Measurements from ENCODE around the gene TSFM. TPM values are rescaled to one million over a fixed set of nuclear protein-coding genes. Genes with fewer than 3 reads are reported as not detected.

Gene TSFM
- total RNA-seq, result 10 to 100 TPM; 25.6 to 27.8 TPM

GRCh38 chr12:57782608-57783465 lies at the start of gene TSFM:
Gene TSFM (plus strand): TSS chr12:57782787. CDS start chr12:57782802, 15 bp downstream.

GRCh38 chr12:57738661-57739237 lies 43.8 kb upstream of the TSFM start, which contains the start of gene AGAP2:
Gene AGAP2 (minus strand): TSS chr12:57738742. CDS start chr12:57738246, 496 bp downstream.

GRCh38 chr12:57744777-57745484 lies 37.7 kb upstream of the TSFM start, which contains the start of gene TSPAN31:
Gene TSPAN31 (plus strand): TSS chr12:57745039. CDS start chr12:57745155, 116 bp downstream.

GRCh38 chr12:57751788-57752667 lies 30.6 kb upstream of the TSFM start, which contains the start of gene CDK4:
Gene CDK4 (minus strand): TSS chr12:57752310. CDS start chr12:57751717, 593 bp downstream.

GRCh38 chr12:57754411-57755193 lies 28.0 kb upstream of the TSFM start, which contains the start of gene MARCHF9:
Gene MARCHF9 (plus strand): TSS chr12:57755103. CDS start chr12:57755529, 426 bp downstream.

GRCh38 chr12:57766464-57767304 lies 15.9 kb upstream of the TSFM start, which contains the start of gene CYP27B1:
Gene CYP27B1 (minus strand): TSS chr12:57767078. CDS start chr12:57767041, 37 bp downstream.

GRCh38 chr12:57771873-57772428 lies 10.6 kb upstream of the TSFM start, which contains the start of gene METTL1:
Gene METTL1 (minus strand): TSS chr12:57772105. CDS start chr12:57772083, 22 bp downstream.

GRCh38 chr12:57772429-57773322 lies 9.9 kb upstream of the TSFM start, which contains the start of gene EEF1AKMT3:
Gene EEF1AKMT3 (plus strand): TSS chr12:57772614. CDS start chr12:57772725, 111 bp downstream.

GRCh38 chr12:57846577-57847319 lies 64.2 kb downstream of the TSFM start, which contains the start of gene CTDSP2:
Gene CTDSP2 (minus strand): TSS chr12:57846729. CDS start chr12:57846435, 294 bp downstream.

Small RNAs within 50 kb of the gene (microRNA-seq; reads per million reads assigned to microRNA genes)
- 498 reads per million, percentile 84 among the genes with 10 or more reads in this experiment for gene MIR26A2 (ENCODE audit: borderline microRNAs expressed, borderline replicate concordance)
- gene MIR6759 (ENCODE audit: borderline microRNAs expressed, borderline replicate concordance), result not detected

Other genes with a start within 250 kb of the TSFM start
- 10 to 100 TPM; 78.3 to 80.0 TPM for gene DCTN2, start 235.6 kb upstream of the TSFM start, total RNA-seq
- gene KIF5A, start 232.7 kb upstream of the TSFM start, total RNA-seq, result under 1 TPM; 0.58 to 0.71 TPM
- gene PIP4K2C, start 191.6 kb upstream of the TSFM start, total RNA-seq, result 10 to 100 TPM; 16.8 to 18.3 TPM
- gene DTX3, start 178.0 kb upstream of the TSFM start, total RNA-seq, result 10 to 100 TPM; 22.1 to 24.5 TPM
- gene ARHGEF25, start 171.4 kb upstream of the TSFM start, total RNA-seq, result 1 to 10 TPM in 1 of 2 experiments, under 1 TPM in 1; 0.76 to 1.1 TPM
- gene B4GALNT1, start 149.6 kb upstream of the TSFM start, total RNA-seq, result under 1 TPM; 0.33 to 0.63 TPM
- 100 to 1,000 TPM; 133 to 136 TPM for gene OS9, start 88.7 kb upstream of the TSFM start, total RNA-seq
- gene AGAP2, start 44.0 kb upstream of the TSFM start, total RNA-seq, result 10 to 100 TPM; 66.7 to 68.6 TPM
- gene TSPAN31, start 37.7 kb upstream of the TSFM start, total RNA-seq, result 10 to 100 TPM; 17.8 to 19.3 TPM
- gene CDK4, start 30.5 kb upstream of the TSFM start, total RNA-seq, result 10 to 100 TPM; 77.6 to 85.6 TPM
- 10 to 100 TPM; 32.3 to 34.0 TPM for gene MARCHF9, start 27.7 kb upstream of the TSFM start, total RNA-seq
- gene CYP27B1, start 15.7 kb upstream of the TSFM start, total RNA-seq, result 1 to 10 TPM; 2.0 to 2.2 TPM
- 10 to 100 TPM; 15.4 to 16.0 TPM for gene METTL1, start 10.7 kb upstream of the TSFM start, total RNA-seq
- gene EEF1AKMT3, start 10.2 kb upstream of the TSFM start, total RNA-seq, result 1 to 10 TPM; 4.0 to 4.5 TPM
- gene AVIL, start 35.9 kb downstream of the TSFM start, total RNA-seq, result 1 to 10 TPM; 3.4 to 3.7 TPM
- gene CTDSP2, start 63.9 kb downstream of the TSFM start, total RNA-seq, result 100 to 1,000 TPM; 157 to 159 TPM
- 10 to 100 TPM; 12.9 to 15.0 TPM for gene ATP23, start 158.8 kb downstream of the TSFM start, total RNA-seq